ENCODE measurements around the gene MAFB.

MAFB gene

GRCh38 chr20:40655451-40655850 lies 33.6 kb downstream of the MAFB start:
- no peak for DNase-seq (ENCODE audit: low read depth)

DNA sequence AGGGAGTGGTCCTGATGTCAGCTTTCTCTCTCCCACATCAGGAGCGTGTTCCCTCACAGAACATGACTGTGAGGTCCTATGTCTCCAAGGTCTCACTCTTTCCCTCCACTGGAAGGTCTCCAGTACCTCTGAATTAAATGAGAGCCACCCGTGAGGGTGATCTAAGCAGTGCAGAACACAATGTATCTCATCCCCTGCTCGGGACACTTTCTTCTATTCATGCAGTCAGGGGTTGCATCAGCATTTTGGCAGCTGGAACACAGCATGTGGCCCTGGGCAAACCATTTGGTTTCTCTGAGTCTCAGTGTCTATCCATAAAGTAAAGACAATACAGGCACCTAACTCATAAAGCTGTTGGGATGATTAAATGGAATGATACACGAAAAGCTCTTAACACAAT lies 34.2 kb downstream of the MAFB start:
- DNase-seq (ENCODE audit: low read depth) = no peak

GRCh38 chr20:40652441-40652987 lies 36.5 kb downstream of the MAFB start:
- DNase-seq (ENCODE audit: low read depth) = no peak

GRCh38 chr20:40651151-40651550 lies 37.9 kb downstream of the MAFB start:
- DNase-seq (ENCODE audit: low read depth) = no peak

DNA sequence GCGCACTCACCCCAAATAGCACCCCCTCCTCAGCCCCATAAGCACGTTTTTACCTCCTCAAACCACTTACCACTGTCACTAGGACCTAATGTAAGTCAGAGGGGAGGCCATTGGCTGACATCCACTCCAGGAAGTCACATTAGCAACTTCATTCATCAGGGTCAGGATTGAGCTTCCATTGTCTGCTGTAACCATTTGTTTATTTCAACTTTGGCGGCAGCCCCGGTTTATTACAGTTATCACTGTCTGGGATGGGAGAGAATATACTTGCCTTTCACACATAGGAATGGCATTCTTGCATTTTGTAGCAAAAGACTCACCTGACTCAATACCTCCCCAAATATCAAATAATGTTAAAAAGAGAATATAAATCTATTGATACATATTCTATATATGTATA lies 38.3 kb downstream of the MAFB start:
- DNase-seq (ENCODE audit: low read depth) = no peak

- no peak for DNase-seq (ENCODE audit: low read depth)
Measured at GRCh38 chr20:40648210-40649072, 40.6 kb downstream of the MAFB start.

DNA sequence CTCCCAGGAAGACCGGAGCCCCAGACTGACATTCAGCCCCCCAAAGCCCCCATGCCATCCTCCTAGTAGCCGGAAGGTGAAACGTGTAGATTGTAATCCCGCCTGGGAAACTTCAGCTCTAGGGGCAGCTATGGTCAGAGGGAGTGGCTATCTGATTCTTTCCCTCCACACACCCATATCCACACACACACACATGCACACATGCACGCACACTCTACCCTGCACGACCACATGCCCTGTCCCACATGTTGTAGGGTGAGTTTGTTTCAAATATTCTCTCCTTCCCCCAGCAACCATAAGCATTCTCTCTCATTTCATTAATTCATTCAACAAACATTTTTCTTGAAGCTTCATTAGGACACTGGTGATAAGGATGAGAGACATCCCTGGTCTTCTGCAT lies 42.2 kb downstream of the MAFB start:
- DNase-seq (ENCODE audit: low read depth) = no peak

DNA sequence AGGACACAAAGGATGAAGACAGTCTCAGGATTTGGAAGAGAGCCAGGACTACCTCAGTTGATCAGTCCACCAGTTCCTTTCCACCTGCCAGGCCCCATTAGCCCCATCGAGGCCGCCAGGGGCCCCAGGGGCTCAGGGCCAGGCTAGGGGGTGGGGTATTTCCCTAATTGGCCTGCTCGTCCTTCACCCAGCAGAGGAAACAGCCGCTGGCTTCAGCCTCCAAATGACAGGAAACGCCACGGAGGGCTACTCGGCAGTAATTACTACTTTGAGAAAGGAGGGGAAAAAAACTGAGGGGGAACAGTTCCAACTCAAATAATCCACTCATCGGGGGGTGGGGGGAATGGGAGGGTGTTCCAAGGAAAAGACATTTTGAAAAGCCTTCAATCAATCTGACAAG lies 42.7 kb downstream of the MAFB start:
- no peak for DNase-seq (ENCODE audit: low read depth)

DNA sequence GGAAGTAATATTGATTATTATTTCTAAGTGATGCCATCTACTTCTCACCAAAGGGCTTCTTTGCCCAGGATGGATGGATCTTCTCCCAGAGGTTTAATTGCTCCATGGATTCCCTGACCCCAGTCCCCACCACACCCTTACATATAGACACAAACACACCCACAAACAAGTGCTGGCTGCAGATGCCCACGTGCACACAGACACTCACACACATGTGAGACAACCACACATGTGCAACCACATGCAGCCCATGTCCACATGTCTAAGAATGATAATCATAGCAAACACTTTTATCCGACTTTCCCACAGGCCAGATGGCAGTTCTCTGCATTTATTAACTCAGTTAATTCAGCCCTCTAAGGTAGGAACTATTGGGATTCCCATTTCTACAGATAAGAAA lies 44.2 kb downstream of the MAFB start:
- DNase-seq (ENCODE audit: low read depth) = no peak

GRCh38 chr20:40643891-40644290 lies 45.1 kb downstream of the MAFB start:
- DNase-seq (ENCODE audit: low read depth) = no peak

GRCh38 chr20:40641809-40642208 lies 47.2 kb downstream of the MAFB start:
- no peak for DNase-seq (ENCODE audit: low read depth)

GRCh38 chr20:40641202-40641601 lies 47.8 kb downstream of the MAFB start:
- DNase-seq (ENCODE audit: low read depth) = no peak

DNA sequence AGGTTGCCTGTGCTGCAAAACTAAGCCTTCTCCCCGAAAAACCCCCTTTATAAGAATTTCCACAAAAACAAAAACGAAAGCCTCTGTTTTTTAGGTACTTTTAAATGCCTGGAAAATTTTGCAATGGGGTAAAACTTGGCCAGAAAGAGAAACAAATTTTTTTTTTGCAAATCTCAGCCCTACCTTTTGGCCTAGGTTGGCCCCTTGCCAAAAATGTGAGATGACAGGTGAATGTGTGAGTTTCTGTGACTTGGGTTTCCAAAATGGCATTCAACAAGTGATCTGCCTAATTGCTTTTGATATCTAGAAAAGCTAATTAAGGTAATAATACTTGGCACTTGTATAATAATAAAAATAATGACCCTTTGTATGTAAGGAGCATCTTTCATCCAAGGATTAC lies 48.4 kb downstream of the MAFB start:
- DNase-seq (ENCODE audit: low read depth) = no peak

DNA sequence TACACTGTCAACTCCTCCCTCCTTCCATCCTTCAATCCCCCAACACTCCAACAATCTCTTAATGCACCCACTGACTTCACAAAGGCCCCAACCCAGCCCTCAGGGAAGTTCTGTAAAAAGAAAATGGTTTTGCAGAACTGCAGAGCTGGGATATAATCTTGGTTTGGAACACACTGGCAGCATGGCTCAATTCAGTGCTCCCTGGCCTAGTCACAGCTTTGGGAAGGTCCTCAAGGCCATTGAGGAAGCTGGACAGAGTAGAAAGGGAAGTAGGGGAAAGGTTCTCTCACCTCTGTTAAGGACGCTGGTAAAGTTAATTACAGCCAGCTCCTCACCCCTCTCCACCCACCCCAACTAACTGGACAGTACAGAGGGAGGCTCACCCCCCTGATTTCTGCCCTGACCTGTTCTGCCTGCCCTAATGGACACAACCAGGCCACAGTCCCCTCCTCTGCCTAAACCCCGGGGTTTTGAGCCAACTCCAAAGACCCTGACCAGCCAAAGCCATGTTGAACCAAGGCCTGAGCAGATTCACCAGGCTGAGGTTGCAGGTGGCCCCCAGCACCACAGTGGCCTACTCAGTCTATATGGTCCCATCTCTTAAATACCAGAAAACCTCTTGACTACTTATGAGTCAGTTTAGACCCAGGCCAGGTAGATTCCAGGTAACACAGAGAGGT lies 49.2 kb downstream of the MAFB start:
- no peak for DNase-seq (ENCODE audit: low read depth)

GRCh38 chr20:40639132-40639531 lies 49.9 kb downstream of the MAFB start:
- DNase-seq (ENCODE audit: low read depth) = no peak

DNA sequence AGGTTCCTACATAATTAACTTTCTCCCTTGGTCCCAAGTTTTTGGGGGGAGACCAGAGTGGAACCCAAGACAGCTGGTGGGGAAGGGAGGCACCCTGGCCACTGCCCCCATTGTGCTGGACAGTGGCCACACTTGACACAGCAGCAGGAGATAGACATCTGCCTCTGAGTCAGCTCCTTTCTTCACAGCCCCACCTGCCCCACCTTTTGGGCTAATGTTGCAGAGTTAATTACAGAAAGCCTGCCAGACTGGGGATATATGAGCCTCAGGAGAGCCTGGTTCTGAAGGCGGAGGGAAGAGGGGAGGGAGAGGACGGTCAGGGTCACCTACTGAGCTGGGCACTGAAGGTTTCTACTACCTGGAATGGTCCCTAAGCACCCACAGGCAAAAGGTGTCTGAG lies 50.6 kb downstream of the MAFB start:
- DNase-seq (ENCODE audit: low read depth) = no peak

- DNase-seq (ENCODE audit: low read depth) = no peak
Measured at GRCh38 chr20:40637176-40637575, 51.9 kb downstream of the MAFB start.

GRCh38 chr20:40636486-40636885 lies 52.5 kb downstream of the MAFB start:
- DNase-seq (ENCODE audit: low read depth) = no peak

- no peak for DNase-seq (ENCODE audit: low read depth)
Measured at GRCh38 chr20:40635971-40636370, 53.1 kb downstream of the MAFB start.
